GM12874 (cell line): Measurements from ENCODE around the gene ASCL3.

Source experiments
- TF ChIP-seq, protein P1 (sequence below): IDR thresholded peaks from 2 replicates; pipeline ENCODE4 v1.5.1; 2011; ENCODE audit warnings: low read depth, mild to moderate bottlenecking, control low read depth, low read length, moderate library complexity; ENCODE audit not compliant: insufficient read depth

ASCL3 gene

DNA sequence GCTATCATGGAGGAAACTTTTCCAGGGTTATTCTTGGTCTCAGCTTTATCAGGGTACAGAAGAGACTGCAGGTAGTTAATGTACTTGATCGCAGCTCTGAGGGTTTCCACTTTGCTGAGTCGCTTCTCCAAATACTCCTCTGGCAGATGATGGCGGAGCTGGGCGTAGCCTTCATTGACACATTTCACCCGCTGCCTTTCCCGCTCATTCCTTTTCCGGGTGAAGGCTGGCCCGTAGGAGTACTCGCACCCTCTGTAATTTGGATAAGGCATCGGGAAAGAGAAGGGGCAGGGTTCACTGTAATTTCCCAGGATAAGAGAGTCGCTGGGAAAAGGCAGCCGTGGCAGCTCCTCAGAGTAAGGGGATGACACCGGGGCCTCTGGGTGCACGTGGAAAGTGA is 5.2 kb downstream of the ASCL3 start:
- TF ChIP-seq, protein P1, sequence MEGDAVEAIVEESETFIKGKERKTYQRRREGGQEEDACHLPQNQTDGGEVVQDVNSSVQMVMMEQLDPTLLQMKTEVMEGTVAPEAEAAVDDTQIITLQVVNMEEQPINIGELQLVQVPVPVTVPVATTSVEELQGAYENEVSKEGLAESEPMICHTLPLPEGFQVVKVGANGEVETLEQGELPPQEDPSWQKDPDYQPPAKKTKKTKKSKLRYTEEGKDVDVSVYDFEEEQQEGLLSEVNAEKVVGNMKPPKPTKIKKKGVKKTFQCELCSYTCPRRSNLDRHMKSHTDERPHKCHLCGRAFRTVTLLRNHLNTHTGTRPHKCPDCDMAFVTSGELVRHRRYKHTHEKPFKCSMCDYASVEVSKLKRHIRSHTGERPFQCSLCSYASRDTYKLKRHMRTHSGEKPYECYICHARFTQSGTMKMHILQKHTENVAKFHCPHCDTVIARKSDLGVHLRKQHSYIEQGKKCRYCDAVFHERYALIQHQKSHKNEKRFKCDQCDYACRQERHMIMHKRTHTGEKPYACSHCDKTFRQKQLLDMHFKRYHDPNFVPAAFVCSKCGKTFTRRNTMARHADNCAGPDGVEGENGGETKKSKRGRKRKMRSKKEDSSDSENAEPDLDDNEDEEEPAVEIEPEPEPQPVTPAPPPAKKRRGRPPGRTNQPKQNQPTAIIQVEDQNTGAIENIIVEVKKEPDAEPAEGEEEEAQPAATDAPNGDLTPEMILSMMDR, result no peak

DNA sequence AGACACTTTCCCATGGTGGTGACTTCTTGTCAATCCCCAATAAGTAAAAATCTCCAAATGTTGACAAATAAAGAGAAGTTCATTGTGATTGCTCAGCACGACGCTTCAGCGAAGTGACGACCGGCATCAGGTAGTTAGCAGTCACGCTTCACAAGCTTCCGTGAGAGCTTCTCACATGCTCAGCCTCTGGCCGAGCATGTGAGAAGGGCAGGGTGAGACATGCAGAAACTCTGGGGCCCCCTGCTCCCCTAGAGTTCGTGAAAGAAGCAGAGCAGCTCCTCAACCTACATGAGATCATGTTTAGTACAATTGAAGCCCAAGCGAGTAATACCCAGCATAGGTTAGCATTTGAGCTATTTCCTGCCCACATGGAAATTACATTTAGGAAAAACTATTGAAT is 5.7 kb downstream of the ASCL3 start:
- TF ChIP-seq, protein P1, result no peak

DNA sequence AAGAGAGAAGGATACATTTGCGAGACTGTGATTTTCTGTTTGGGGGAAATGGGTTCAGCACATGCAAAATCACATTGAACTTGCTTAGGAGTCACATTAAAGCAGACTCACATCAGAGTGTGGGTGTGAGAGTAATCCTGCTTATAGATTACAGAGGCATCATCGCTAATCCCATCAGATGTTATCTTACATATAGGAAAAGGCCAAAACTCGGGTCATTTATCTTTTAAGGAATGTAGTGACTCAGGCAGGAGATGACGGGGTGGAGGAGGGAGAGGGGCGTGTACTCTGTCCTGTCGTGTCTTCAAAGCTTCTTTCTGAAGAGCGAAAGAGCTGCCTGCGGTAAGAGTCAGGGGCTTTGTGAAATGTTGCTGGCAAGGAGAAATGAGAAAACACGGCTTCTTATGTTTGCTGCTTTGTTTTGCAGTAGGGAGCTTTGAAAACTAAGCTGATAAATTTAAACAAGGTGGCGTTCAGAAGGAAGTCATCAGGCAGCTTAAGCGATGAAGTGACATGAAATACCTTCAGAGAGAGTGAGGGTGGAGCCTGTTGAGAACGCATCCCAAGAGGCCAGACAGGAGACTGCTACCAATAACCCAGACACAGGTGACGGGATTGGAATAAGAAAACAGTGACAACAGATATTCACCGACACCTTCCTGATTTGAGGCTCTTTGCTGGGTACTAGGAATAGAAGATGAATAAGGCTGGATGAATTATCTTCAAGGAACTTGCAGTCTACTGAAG is 7.9 kb downstream of the ASCL3 start:
- TF ChIP-seq, protein P1, result no peak

DNA sequence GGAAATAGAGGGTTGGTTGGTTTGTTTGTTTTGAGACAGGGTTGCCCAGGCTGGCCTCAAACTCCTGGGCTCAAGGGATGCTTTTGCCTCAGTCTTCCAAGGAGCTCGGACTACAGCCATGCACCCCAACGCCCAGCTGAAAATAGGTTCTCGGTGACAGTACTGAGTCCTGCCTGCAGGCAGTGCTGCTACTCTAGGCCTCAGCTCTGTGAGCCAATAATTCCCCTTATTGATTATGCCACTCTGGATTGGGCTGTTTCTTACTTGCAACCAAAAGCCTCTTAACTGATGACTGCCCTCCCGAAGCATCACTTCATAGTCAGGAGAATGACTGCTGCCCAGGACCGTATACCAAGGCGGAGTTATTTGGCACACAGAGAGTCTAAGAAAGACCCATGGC is 8.9 kb downstream of the ASCL3 start:
- TF ChIP-seq, protein P1, result no peak

DNA sequence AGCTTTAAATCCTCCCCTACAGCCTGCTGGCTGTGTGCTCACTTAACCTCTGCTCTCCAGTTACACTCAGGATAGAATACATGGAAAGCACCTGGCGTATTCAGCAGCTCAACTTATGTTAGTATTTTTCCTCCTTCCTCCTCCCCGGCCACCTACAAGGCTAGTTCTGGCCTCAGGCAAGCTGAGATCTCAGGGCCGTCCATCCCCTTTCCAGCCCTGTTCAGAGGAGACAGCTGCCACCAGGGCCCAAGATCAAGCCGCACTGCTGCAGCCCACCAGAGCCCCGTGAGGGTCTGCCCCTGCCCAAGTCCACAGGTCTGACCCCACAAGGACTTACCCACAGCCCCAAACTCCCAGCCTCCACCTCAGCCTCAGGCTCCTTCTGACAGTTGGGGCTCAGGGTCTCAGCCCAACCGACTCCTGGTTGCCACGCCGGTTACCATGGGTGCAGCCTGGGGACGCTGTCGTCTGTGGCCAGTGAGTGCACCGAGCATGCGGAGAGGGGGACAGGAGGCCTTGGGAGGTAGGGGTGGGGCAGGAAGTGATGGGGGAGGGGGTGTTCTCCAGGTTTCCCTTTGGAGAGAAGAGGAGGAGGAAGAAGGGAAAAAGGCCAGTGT is 10.1 kb downstream of the ASCL3 start, which contains the start of gene C11orf16:
Gene C11orf16 (minus strand): TSS at position 384 of the 617 bp plus-strand sequence. CDS start 639 bp downstream, outside the sequence.
- TF ChIP-seq, protein P1, result no peak

DNA sequence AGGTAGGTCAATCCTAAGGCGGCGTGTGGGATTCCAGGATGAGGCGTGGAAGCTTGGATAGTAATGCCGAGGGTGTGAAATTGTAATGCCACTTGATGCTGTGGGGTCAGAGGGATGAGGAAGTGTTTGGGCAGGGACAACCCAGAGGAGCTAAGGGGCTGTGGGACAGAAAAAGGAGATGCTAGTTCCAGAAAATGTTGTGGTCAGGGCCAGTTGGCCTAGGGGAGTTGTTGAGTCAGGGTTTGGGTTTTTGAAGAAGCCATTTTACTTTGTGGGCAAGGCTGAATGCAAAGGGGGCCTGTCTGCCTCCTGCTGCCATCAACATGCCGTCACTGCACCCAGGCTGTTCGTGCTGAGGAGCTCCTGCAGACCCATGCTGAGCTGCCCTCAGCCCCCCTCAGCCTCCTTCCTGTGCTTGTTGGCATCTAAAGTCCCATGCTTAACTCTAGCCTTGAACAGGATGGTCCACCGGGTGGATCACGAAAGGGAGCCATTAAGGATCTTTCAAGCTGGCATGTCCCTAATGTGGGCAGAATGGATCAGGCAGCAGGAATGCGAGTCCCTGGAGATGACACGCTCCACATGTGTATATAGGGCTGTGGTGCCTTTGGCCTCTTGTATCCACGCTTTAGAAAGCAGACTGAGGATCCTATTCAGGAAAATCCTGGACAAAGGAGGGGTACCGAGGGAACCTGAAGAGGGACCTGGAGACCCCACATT is 12.2 kb downstream of the ASCL3 start:
- TF ChIP-seq, protein P1, result no peak

DNA sequence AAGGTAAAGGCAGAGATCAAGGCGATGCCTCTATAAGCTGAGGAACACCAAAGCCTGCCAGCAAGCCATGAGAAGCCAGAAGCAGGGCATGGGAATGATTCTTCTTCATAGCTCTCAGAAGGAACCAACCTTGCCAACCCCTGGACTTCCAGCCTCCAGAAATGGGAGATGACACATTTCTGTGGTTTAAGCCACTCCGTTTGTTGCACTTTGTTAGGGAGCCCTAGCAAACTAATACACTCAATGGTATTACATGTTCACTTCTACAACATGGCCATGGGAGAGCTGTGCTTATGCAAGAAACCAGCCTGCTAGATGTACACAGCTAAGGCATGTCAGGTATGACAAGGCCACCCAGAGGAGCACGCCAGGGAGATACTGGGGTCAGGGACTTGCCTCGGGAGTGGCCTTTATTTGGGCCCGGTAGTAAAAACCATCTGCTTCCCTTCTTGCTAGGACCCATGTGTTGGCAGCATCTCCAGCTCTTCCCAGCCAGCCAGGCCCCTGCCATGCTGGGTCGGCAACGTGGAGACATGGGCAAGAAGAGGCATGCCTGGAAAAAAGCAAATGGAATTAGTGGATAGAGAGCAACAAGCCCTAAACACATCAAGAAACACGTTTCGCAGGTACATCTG is 13.7 kb downstream of the ASCL3 start:
- TF ChIP-seq, protein P1, result no peak
